CD4-positive, alpha-beta T cell treated with Interleukin-4 for 1 hour (primary cell): ENCODE data around the gene EMP3.
A peak's percentile ranks its signal among the peaks of the same experiment; 100 is the strongest.
"Not testable (repeated sequence)": the region's sequence is repeated elsewhere in the genome, so short reads cannot be mapped to it uniquely, and the experiment has no call there.

Source experiments
- DNase-seq, 2 donors: peaks; one replicate each; pipeline ENCODE4 v3.0.0-alpha.2; 2020 to 2022

The EMP3 gene, protein sequence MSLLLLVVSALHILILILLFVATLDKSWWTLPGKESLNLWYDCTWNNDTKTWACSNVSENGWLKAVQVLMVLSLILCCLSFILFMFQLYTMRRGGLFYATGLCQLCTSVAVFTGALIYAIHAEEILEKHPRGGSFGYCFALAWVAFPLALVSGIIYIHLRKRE

DNA sequence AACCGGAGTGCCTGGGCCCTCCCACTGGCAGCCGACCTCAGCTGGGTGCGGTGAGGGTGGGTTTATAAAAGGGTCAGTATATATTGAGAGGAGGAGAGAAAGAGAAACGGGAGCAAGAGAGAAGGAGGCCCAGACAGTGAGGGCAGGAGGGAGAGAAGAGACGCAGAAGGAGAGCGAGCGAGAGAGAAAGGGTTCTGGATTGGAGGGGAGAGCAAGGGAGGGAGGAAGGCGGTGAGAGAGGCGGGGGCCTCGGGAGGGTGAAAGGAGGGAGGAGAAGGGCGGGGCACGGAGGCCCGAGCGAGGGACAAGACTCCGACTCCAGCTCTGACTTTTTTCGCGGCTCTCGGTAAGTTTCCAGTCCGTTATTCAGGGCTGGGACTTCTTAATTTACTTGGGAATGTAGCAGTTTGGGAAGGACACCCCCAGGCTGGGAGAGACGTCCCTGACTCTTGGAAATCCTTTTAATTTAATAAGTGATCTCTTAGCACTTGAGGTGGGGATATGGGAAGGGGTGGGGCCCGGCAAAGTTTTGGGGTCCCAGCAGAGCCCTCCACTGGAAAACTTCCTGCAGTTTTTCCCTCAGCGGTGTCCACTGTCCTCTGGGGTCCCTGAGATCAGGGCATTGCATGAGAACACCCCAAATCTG is at the start of gene EMP3:
TSS of gene EMP3 (plus strand) at position 288 of the 646 bp plus-strand sequence. CDS start 1,293 bp downstream, outside the sequence.
- DNase-seq = peak; percentile 90 to 91

DNA sequence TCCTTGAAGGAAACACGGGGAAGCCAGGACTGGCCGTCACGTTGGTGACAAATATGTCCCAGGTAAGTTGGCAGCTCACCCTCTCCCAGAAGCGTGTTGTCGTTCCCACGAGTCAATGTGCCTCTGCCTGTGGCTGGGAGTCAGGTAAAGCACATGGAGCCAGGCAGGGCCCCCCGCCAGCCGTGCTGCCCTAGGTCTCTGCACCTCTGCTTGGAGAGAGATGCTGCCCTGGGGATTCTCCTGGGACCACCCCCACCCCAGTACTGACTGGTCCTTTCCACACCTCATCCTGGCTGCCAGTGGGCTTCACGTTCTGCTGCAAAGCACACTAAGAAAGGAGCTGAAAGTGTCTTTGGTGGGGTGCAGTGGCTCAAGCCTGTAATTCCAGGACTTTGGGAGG is 45.6 kb upstream of the EMP3 start:
- DNase-seq = no peak

DNA sequence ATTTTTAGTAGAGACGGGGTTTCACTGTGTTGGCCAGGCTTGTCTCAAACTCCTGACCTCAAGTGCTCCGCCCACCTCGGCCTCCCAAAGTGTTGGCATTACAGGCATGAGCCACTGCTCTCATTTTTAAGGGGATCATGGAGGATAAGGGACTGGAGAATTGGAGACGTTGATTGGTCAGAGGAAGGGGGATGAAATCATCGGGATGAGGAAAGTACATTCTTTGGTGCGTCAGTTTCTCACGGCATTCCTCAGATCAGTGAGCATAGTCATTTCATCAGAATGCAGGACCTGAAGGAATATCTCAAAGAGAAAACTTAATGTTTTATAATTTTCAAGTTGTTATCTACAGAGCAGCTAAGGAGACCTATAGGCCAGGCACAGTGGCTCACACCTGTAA is 41.4 kb upstream of the EMP3 start:
- no peak for DNase-seq

DNA sequence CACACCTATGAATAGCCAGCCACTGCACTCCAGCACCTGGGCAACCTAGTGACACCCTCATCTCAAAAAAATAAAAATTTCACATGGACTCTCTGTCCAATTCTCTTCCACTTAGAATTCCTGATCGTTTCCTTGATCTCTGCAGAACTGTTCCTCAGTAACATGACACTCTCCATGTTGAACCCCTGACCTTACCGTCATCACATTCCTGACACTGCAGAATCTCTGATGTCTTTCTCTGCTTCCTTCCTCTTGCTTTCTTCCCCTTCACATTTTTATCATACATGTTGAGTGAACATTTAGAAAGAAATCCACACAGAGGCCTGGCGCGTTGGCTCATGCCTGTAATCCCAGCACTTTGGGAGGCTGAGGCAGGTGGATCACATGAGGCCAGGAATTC is 40.5 kb upstream of the EMP3 start:
- no peak for DNase-seq

DNA sequence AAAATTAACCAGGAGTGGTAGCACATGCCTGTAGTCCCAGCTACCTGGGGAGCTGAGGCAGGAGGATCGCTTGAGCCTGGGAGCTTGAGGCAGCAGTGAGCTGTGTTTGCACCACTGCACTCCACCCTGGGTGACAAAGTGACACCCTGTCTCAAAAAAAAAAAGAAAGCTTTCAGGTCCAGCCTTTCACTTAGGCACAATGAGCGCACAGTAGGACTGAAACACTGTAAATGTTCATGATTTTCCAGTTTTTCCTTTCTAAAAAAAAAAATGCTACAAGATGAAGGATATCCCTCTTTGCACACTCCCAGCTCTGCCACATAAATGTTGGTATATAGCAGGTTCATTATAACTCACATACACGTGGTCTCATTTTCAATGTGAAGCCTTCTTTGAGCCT is 37.6 kb upstream of the EMP3 start:
- DNase-seq = no peak

DNA sequence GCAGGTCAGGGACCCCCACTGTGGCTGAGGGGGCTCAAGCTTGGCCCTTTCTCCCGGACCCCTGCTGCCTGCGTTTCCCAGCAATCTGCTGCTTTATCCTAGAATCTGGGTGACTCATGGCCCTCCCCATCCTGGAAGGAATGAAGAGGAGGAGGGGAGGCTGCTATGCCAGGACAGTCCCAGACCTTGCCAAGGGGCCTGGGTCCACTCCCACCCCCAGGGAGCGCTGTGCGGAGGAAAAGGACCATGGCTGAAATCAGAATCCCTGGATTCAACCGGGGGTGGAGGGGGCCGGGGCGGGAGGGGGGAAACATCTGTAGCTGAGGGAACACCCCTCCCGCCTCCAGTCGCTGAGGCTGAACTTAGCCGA is 35.0 kb upstream of the EMP3 start:
- DNase-seq = no peak

DNA sequence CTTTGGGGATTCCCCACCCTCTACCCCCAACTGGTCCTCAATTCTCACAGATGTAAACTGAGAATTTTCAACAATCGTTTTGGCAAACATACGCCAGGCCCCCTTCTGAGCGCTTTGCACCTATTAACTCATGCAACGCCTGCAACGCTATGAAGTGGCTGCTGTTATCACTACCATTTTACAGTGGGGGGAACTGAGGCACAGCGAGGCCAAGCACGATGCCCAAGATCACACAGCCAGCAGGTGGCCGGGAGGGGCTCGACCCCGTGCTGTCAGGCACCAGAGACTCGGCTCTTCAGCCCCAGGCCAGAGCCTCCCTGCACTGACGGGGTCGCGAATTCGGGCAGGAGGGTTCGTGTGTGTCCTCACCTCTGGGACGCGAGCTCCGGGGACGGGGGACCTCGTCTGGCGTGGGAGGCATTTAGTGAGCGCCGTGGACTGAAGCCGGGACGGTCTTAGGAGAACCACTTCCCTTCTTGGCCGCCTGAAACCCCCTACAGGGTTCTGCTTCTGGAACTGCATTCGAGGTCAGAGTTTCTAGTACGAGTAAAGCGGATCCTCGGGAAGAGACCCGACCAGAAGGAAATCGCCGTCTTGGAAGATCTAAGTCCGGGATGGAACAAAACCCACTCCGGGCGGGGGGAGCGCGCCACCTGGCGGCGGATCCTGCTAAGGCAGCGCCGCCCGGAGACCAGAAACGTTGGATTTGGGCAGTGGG is 34.4 kb upstream of the EMP3 start:
- DNase-seq = peak; percentile 37 to 59

DNA sequence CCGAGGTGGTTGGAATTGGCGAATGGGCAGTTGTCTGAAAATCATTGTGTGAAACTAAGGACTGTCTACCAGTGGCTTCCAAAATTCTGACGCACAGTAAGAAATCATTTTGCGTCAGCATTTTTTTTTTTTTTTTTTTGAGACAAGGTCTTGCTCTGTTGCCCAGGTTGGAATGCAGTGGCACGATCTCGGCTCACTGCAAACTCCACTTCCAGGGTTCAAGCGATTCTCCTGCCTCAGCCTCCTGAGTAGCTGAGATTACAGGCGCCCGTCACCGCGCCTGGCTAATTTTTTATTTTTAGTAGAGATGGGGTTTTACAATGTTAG is 33.9 kb upstream of the EMP3 start:
- DNase-seq = not testable (repeated sequence)

DNA sequence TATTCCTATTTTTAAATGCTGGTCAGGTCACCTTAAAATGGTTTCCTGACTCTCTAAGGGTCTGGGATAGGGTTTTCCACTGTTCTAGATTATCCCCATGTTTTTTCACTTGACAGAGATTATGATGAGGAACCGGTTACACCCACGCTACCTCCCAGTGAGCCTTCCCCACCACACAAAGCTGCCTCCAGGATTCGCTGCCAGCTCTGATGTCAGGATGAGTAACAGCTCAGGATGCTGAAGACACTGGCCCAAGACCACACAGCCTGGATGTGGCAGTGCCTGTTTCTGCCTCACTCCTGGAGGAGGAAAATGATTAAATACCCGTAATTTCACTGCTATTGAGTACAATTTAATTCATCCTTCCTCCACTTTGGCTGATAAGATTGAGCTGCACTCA is 32.6 kb upstream of the EMP3 start:
- DNase-seq = no peak

DNA sequence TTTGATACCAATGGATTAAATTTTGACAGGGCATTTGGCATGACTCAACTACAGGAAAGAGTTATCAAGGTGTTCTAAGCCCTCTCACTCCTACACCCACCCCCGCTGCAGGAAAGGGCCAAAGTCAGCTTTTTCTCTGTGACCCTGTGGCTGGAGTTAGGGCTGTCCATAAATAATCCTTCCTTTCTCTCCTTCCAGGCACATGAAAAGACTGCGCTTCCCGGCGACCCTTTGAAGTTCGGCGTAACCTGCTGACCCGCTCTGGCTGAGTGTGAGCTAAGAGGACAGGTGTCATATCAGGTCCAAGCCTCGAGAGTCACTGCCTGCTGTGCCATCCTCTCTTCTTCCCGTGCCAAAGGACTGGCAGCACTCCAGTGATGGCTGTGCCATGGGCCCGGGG is 29.9 kb upstream of the EMP3 start:
- no peak for DNase-seq

DNA sequence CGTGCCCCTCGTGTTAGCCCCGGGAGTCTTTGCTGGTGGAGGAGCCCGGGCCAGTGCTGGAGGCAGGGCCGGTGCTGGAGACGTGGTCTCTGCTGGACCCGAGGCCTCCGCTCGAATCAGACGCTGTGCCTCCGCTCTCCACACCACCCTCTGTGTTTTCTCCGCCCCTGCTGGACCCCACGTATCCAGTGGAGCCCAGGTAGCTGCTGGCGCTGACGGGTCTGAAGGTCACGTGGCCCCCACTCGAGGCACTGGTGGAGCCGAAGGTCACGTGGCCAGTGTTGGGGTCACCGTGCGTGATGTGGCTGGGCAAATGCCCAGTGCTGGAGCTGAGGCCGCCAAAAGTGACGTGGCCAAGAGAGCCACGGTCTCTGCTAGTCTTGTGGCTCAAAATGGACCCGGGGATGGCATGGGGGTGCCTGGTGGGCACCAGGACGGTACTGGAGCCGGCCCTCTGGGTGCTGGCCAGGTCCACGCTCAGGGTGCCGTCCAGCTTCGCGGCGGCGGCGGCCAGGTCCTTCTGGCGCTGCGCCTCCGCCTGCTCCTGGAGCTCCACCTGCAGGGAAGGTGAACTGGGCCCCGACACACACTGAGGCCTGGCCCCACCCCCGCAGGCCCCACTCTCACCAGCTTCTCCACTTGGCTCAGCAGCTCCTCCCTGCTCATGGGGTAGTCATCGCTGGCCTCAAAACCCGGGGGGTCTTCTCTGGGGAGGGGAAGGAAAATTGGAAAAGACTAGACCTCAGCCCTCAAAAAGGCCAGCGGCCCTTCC is 28.2 kb upstream of the EMP3 start:
- no peak for DNase-seq

DNA sequence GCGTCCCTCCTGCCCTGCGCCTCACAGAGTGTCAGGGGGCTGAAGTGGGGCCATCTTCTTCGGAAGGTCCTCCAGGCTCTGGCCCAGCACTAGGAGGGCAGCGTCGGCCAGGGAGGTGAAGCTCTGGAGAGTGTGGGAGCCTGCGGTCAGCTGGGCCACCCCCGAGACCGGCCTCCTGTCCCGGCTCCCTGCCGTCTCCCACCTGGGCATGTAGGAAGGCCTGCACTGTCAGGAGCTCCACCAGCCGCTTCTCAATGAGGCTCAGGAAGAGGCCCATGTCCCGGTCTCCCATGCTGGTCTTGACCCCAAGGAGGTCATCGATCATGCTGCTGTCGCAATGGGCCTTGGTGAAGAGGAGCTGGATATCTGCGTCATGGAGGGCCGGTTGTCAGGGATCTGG is 27.4 kb upstream of the EMP3 start:
- no peak for DNase-seq

DNA sequence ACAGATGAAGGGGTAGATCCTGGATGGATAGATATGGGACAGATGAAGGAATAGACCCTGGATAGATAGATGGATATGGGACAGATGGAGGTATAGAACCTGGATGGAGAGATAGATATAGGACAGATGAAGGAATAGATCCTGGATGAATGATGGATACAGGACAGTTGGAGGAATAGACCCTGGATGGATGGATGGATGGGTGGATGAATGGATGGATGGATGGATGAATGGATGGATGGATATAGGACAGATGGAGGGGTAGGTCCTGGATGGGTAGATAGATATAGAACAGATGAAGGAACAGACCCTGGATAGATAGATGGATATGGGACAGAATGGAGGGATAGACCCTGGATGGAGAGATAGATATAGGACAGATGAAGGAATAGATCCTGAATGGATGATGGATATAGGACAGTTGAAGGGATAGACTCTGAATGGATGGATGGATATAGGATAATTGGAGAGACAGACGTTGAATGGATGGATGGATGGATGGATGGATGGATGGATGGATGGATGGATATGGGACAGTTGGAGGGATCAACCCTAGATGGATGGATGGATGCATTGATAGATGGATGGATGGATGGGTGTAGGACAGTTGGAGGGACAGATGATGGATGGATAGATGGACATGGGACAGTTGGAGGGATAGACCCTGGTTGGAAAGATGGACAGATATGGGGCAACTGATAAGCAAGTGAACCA is 23.3 kb upstream of the EMP3 start:
- DNase-seq = no peak

DNA sequence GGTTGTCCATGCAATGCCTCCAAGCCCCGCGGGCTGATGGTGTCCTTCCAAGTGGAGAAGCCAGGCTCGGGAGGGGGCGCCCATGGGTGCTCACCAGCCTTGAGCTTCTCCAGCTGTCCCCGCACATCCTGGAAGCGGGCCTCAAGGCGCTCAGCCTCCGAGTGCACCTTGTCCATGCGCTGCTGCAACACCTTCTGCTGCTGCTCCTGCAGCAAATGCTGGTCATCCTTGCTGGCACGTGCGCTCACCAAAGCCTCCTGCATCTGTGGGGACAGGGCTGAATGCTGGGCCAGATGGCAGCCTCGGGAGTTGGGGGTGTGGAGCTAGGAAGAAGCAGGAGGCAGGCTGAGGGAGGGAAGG is 22.8 kb upstream of the EMP3 start:
- no peak for DNase-seq

DNA sequence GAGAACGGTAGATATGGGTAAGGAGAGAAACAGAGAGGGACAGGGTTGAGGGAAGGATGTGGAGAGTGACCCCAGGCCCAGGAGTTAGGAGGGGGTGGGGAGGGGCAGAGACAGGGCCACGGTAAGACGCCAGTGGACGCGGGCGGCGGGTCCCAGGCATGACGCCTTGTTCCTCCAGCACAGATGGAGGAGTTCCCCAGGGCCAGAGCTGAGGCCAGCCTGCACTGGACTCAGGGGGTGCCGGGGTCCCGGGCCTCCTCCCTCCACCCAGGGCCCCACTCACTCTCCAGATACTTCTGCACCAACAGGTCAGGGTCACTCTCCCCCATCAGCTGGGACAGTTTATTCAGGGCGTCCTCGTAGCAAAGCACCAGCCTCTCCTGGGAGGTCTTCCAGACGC is 22.0 kb upstream of the EMP3 start:
- no peak for DNase-seq

DNA sequence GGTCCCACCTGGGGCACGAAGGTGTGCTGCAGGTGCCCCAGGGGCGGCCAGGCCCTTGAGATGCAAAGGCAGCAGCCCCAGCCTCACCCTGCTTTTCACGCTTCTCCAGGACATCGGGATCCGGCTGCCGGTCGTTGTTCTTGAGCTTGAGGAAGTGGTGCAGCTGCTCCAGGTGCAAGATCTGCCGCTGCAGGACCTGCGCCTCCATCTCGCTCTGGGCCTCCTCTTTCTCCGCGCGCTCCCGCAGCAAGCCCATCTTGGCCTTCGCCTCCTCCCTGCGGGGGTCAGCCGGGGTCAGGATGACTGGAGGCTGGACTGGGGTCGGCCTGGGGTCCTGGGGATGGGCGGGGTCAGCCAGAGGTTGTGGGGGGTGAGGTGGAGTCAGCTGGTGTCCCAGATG is 21.5 kb upstream of the EMP3 start:
- no peak for DNase-seq

DNA sequence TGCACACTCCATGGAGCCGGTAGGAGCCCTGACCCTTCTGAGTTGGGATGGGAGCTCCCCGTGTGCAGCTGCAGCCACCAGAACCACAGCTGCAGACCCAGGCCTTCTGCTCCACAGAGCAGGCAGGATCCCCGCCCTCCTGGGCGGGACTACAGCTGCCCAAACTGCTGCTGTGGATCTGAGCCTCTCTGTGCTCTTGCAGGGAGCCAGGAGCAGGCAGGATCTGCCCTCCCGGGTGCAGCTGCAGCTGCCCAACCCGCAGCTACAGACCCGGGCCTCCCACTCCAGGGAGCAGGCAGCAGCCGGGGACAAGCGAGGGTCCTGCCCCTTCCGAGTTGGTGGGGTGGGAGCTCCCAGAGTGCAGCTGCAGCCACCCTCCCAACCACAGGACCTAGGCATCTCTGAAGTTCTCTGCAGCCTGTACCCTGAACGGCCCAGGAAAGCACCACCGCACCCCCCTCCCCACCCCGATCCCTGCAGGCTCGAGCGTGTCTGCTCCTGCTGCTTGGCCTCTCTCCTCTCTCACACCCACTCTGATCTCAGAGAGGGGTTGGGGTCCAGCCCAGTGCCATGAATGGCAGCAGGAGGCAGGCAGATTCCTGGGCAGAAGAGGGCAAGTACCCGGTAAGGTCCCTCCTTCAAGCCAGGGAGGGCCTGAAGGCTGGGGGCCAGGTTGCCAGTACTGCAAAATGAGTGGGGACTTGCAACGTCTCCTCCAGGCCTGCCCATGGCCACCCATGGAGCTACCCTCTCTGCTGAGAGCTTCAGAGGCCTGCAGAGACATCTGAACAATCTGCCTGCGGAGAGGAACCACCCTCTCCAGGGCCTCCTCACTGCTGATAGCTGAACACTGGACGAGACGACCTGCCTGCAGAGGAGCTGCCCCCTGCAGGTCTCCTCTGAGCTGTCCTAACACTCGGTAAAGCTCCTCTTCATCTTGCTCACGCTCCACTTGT is 16.4 kb upstream of the EMP3 start:
- DNase-seq = no peak

DNA sequence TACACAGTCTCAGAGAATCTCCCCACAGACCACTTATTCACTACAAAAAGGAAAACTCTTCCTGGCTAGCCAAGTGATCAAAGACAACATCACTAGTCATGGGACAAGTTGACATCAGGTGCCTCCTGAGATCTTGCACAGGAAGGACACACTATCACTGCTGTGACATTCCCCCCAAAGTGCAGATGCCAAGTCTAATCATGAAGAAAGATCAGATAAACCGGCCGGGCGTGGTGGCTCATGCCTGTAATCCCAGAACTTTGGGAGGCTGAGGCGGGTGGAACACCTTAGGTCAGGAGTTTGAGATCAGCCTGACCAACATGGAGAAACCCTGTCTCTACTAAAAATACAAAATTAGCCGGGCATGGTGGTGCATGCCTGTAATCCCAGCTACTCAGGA is 15.6 kb upstream of the EMP3 start:
- DNase-seq = not testable (repeated sequence)

DNA sequence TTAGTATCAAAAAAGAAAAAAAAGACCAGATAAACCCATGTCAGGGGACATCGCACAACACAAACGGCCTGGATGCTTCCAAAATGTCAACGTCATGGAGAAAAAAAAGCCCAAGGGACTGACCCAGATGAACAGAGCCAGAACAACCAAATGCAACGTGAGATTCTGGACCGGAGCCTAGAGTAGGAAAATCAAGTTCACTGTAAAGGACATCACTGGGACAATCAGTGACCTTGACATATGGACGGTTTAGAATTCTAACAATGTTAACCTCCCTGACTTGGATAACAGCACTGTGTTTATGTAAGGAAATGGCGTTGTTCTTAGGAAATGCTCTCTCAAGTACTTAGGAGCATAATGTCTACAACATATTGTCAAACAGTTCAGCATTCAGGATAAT is 15.1 kb upstream of the EMP3 start:
- DNase-seq = no peak

DNA sequence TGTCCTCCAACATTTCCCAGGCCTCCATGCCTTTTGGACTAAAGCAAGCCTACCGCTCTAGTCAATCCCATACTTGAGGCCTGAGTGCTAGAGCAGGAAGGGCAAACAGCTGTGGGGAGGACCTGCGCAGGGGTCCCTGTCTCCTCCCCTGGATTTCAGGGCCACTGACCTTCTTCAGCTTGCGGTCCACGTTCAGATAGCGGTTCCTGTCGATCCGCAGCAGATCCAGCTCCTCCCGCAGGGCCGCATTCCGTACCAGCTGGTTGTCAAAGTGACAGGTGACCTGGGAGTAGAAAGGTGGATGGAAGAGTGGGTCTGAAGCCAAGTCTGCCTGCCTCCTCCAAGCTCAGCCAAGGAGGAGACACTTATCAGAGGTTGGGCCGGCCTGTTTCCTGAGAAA is 14.0 kb upstream of the EMP3 start:
- DNase-seq = no peak

DNA sequence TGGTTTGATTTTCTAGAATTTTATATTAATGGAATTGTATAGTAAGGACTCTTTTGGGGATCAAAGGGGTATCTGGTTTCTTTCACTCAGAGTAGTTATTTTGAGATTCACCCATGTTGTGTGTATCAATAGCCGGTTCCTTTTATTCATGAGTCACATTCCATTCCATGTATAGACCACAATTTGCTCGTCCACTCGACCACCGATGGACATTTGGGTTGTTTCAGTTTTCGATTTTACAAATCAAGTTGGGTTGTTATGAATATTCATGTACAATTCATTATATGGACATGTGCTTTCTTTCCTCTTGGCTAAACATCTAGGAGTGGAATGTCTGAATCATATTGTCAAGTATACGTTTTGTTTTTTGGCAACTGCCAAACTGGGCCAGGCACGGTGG is 9.6 kb upstream of the EMP3 start:
- no peak for DNase-seq

DNA sequence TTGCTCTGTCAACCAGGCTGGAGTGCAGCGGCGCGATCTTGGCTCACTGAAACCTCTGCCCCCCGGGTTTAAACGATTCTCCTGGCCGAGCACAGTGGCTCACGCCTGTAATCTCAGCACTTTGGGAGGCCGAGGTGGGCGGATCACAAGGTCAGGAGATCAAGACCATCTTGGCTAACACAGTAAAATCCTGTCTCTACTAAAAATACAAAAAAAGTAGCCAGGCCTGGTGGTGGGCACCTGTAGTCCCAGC is 7.7 kb upstream of the EMP3 start:
- not testable (repeated sequence) for DNase-seq
